PC-3 (cell line): ENCODE results near the gene TMEM161B.

Source experiments
- CTCF ChIP-seq: fragments of 300-600 bp; sonication (generic); conservative IDR thresholded peaks from 2 replicates; pipeline ENCODE4 v1.5.1; 2017; ENCODE audit warnings: antibody characterized with exemption, low read depth, mild to moderate bottlenecking, low read length
- EZH2phosphoT487 ChIP-seq: fragments of 300-600 bp; sonication (generic); IDR thresholded peaks from 2 replicates; pipeline ENCODE4 v1.6.1; 2018; ENCODE audit warnings: mild to moderate bottlenecking, antibody characterized with exemption, low read length, borderline replicate concordance

GRCh38 chr5:88244686-88245085 lies 24.0 kb downstream of the TMEM161B start:
- TF ChIP-seq CTCF (no peak), EZH2phosphoT487 (no peak)
